Left lung (tissue), 10 donors: Measurements from ENCODE around the gene CSTPP1. TPM values are rescaled to one million over a fixed set of nuclear protein-coding genes. Genes with fewer than 3 reads are reported as not detected.
A peak's percentile ranks its signal among the peaks of the same experiment; 100 is the strongest.

Source experiments
- ATAC-seq: fragments of 200-7000 bp; cut with Tn5 transposase; one replicate; pipeline ENCODE4 v1.9.1; 2020; ENCODE audit warnings: moderate library complexity
- DNase-seq, 4 donors: peaks; one replicate each; pipeline ENCODE4 v3.0.0-alpha.2; 2013 to 2020
- H3K27ac ChIP-seq, 2 donors: fragments of 200-600 bp; sonication (generic) in 1 of 2; one replicate each; pipeline versions ENCODE4 v1.5.0 to v1.8.0; 2020 to 2021
- H3K27me3 ChIP-seq, 2 donors: fragments of 200-600 bp; sonication (generic) in 1 of 2; one replicate each; pipeline versions ENCODE4 v1.5.0 to v1.8.0; 2020 to 2021
- H3K36me3 ChIP-seq, 2 donors: fragments of 200-600 bp; sonication (generic) in 1 of 2; one replicate each; pipeline versions ENCODE4 v1.5.0 to v1.8.0; 2020 to 2021
- H3K4me1 ChIP-seq, 2 donors: fragments of 200-600 bp; one replicate each; pipeline ENCODE4 v1.8.0; 2021
- H3K4me3 ChIP-seq, 2 donors: fragments of 200-600 bp; sonication (generic) in 1 of 2; one replicate each; pipeline versions ENCODE4 v1.5.0 to v1.8.0; 2020 to 2021; ENCODE audit warnings: mild to moderate bottlenecking in 1 of 2
- H3K9me3 ChIP-seq, 2 donors: fragments of 200-600 bp; sonication (generic) in 1 of 2; one replicate each; pipeline versions ENCODE4 v1.5.0 to v1.8.0; 2020 to 2021
- CTCF ChIP-seq, 2 donors: fragments of 200-600 bp; sonication (generic) in 1 of 2; IDR thresholded peaks; one replicate each; pipeline versions ENCODE4 v1.5.0 to v1.8.0; 2021; ENCODE audit warnings: antibody characterized with exemption in 2 of 2
- intact Hi-C, 2 donors: fragments of 100-400 bp; cut with DNase I; formaldehyde crosslinking; loops; one replicate each; pipeline versions ENCODE4 v1.11.2 to v1.14.2; 2022
- polyA plus RNA-seq, 6 donors: library from polyadenylated mRNA; unstranded; fragments of 120-200 nt; gene quantifications; one replicate each; pipeline ENCODE4 v1.2.1, GENCODE V29; 2013; ENCODE audit not compliant: insufficient read length in 6 of 6
- total RNA-seq, 2 donors: library from RNA; stranded (reverse); fragmentation: NEBNext Ultra II Directional; extraction: Animal tissue kit (Norgen Biotek cat#: 25700); gene quantifications; one replicate each; pipeline ENCODE4 v1.2.1, GENCODE V29; 2021
- donor health status: DM: no; HTN: yes; CAD: no.
- donor health status: DM: no; HTN: no; CAD: no.

The CSTPP1 gene
- total and polyA plus RNA-seq, 8 donors, result 28.7 to 56.0 (median 51.4) TPM

- no peak for DNase-seq
- no peaks in the 10 kb centered on the region for H3K36me3 ChIP-seq
- H3K27me3 ChIP-seq, result no peaks in the 10 kb centered on the region
- ATAC-seq, result no peak
- peaks cover 26 to 29% of the 10 kb centered on the region in 2 donors for H3K4me1 ChIP-seq
- no peak overlapping the region for H3K27ac ChIP-seq
- H3K4me3 ChIP-seq, result no peak overlapping the region
- intact Hi-C loops, result no loop called here
- no peaks in the 10 kb centered on the region for H3K9me3 ChIP-seq
- no peak for TF ChIP-seq CTCF (IDR thresholded peaks at IDR 0.05)
These were observed 68.9 kb downstream of the CSTPP1 start for GRCh38 chr11:47005441-47005840.

GRCh38 chr11:47007579-47007978, 71.0 kb downstream of the CSTPP1 start:
- Histone ChIP-seq H3K27ac (no peak overlapping the region), H3K4me3 (no peak overlapping the region), H3K9me3 (no peaks in the 10 kb centered on the region), H3K27me3 (no peaks in the 10 kb centered on the region), H3K4me1 (peaks cover 16 to 26% of the 10 kb centered on the region in 2 donors), H3K36me3 (no peaks in the 10 kb centered on the region)
- ATAC-seq (no peak), DNase-seq (no peak)
- intact Hi-C loops, result no loop called here
- TF ChIP-seq CTCF (IDR thresholded peaks at IDR 0.05), result no peak

- no peaks in the 10 kb centered on the region for H3K36me3 ChIP-seq
- H3K27ac ChIP-seq, result no peak overlapping the region
- ATAC-seq (peak; percentile 41), DNase-seq (peak in 2 of 4 donors; percentile 60 to 71)
- TF ChIP-seq CTCF (IDR thresholded peaks at IDR 0.05), result no peak
- H3K9me3 ChIP-seq, result no peaks in the 10 kb centered on the region
- intact Hi-C loops, result no loop called here
- no peaks in the 10 kb centered on the region for H3K27me3 ChIP-seq
- peaks cover under 1 to 3% of the 10 kb centered on the region in 2 donors for H3K4me1 ChIP-seq
- H3K4me3 ChIP-seq, result no peak overlapping the region
These were observed 73.6 kb downstream of the CSTPP1 start for GRCh38 chr11:47010179-47010578.

- intact Hi-C loops, result no loop called here
- DNase-seq, result no peak
- Histone ChIP-seq H3K36me3 (no peaks in the 10 kb centered on the region), H3K4me1 (no peaks in the 10 kb centered on the region), H3K4me3 (no peak overlapping the region), H3K27ac (no peak overlapping the region), H3K27me3 (no peaks in the 10 kb centered on the region), H3K9me3 (no peaks in the 10 kb centered on the region)
- TF ChIP-seq CTCF (IDR thresholded peaks at IDR 0.05), result no peak
- no peak for ATAC-seq
These were observed 77.5 kb downstream of the CSTPP1 start for GRCh38 chr11:47014097-47014496.

- Histone ChIP-seq H3K27ac (no peak overlapping the region), H3K4me1 (no peaks in the 10 kb centered on the region), H3K4me3 (no peak overlapping the region), H3K27me3 (no peaks in the 10 kb centered on the region), H3K9me3 (no peaks in the 10 kb centered on the region), H3K36me3 (no peaks in the 10 kb centered on the region)
- intact Hi-C loops, result no loop called here
- no peak for TF ChIP-seq CTCF (IDR thresholded peaks at IDR 0.05)
- no peak for DNase-seq
- ATAC-seq, result no peak
These were observed 82.1 kb downstream of the CSTPP1 start for GRCh38 chr11:47018637-47019036.
